Activated T-cell treated with anti-CD3 and anti-CD28 coated beads, Interleukin-2, amount 50 U/mL, for 1 hour (primary cell): ENCODE measurements around the gene EPB41L4B.

Experiments used
- DNase-seq: peaks from one replicate; pipeline ENCODE4 v3.0.0-alpha.2; 2020

EPB41L4B gene

DNA sequence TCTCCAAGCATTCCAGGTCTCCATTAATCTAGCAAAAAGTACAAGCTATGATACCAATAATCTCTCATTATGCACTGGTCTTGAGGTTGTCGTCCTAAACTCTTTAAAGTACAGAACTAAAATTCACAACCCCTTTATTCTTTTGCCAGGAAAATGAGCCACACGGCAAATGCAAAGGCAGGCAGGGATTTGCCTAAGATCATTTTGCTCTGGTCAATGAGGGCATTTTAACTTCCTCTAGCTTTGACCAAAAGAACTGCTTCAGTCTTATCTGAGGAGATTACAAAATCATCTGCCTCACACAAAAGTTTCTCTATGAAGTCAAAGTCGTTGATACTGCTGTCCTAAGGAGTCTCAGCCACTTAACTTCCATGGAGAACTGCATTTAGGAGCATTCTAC, 51.8 kb downstream of the EPB41L4B start:
- DNase-seq = no peak

DNA sequence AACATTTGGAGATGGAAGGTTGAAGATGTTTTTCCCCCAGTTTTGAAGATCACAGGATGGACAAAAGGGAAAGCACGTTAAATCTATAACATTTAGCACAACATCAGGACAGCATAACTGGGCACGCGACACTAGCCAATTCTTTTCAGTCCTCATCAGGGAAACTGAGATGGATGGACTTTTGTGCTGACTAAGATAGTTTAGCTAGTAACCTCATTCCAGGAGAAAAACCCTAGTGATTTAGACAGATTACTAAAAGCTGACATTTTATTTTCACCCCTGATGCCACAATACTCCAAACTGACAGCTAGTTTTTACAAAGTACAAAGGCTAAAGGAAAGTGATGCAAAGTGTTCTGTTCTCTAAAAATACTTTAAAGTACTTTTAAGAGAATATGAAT, 53.3 kb downstream of the EPB41L4B start:
- no peak for DNase-seq

GRCh38 chr9:109264877-109265587, 55.8 kb downstream of the EPB41L4B start:
- no peak for DNase-seq

GRCh38 chr9:109263358-109263757, 57.5 kb downstream of the EPB41L4B start:
- DNase-seq = no peak

- no peak for DNase-seq
Measured at GRCh38 chr9:109258481-109259302, 62.2 kb downstream of the EPB41L4B start.

- DNase-seq = no peak
Measured at GRCh38 chr9:109256336-109256735, 64.5 kb downstream of the EPB41L4B start.

GRCh38 chr9:109255394-109255793, 65.5 kb downstream of the EPB41L4B start:
- no peak for DNase-seq

DNA sequence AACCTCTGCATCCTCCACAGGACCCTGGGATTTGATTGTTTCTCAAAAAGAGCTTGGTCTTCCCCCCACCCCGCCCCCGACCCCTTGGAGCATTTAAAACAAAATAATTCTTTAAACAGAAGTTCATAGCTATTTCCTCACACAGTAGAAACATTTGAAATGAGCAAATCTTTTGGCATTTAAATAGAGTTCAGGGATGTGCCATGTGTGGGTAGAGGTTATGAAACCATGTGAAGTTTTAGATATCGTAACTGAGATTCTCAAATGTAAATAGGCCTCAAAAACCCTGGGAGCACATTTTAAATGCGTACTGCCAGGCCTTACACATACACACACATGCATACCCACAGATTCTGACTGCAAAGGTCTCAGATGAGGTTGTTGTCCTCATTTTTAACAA, 66.5 kb downstream of the EPB41L4B start:
- DNase-seq = no peak

GRCh38 chr9:109253637-109254284, 67.1 kb downstream of the EPB41L4B start:
- DNase-seq = no peak

DNA sequence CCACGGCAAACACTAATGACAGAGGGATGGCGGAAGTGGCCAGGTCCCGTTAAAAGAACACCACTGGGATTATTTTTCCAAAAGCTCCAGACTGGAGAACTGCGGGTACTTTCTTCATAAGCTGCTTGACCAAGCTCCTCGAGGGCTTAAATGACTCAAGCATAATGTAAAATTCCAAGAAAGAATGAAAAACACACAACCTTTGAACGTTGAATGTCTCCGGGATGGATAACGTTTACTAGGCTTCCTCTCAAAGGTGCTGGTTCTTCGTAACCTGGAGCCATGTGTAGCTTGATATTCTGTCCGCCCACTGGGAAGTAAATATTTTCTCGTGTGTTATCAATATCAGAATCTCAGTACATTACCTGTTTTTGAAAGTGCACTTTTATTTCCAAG, 67.6 kb downstream of the EPB41L4B start:
- DNase-seq = no peak

DNA sequence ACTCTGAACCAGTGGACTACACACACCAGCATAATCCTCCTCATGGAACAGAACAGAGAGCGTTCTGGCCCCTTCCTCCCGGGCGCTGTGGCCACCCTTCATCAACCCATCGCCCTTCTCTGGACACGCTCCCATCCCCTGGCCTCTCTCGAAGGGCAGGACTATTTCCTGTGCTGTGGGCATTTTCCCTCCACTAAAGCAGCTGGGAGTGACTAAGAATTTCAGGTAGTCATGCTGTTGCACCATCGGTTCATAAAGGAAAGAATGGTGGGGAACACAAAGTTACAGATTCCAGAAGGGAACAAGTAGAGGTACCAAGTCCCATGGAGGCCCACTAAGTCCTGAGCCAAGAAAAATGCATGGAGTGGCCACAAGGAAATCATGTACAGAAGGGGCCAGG, 68.6 kb downstream of the EPB41L4B start:
- no peak for DNase-seq

GRCh38 chr9:109251776-109252106, 69.1 kb downstream of the EPB41L4B start:
- no peak for DNase-seq

- DNase-seq = no peak
Measured at GRCh38 chr9:109251080-109251775, 69.6 kb downstream of the EPB41L4B start.

DNA sequence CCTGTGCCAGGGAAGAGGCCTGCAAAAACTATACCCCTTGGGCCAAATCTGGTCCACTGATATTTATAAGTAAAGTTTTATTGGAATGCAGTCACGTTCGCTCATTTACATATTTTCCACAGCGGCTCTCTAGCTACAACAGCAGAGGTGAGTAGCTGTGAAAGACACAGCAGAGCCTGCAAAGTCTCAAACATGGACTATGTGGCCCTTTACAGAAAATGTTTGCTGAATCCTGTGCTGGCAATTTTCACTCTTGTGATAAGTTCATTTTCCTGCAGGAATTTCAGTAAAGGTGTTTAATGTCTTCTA, 70.1 kb downstream of the EPB41L4B start:
- no peak for DNase-seq

GRCh38 chr9:109250311-109250741, 70.5 kb downstream of the EPB41L4B start:
- no peak for DNase-seq

DNA sequence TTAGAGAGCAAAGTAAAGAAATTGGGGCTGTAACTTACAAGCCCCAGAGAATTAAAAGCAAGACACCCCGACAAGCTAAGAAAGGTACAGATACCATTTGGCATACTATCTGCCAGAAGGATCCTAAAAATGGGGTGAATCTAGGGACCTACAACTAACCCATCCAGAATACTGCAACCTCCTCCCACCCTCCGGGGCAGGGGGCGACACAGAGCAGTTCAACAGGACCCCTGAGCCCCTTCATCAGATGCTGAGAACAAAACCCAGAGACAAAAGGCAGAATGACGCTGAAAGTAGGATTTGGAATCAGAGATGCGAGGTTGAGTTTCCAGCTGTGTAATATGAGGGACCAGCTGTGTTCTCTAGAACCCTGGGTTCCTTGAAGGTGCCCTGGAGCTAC, 71.2 kb downstream of the EPB41L4B start:
- DNase-seq = no peak

GRCh38 chr9:109248133-109248581, 72.7 kb downstream of the EPB41L4B start:
- no peak for DNase-seq

DNA sequence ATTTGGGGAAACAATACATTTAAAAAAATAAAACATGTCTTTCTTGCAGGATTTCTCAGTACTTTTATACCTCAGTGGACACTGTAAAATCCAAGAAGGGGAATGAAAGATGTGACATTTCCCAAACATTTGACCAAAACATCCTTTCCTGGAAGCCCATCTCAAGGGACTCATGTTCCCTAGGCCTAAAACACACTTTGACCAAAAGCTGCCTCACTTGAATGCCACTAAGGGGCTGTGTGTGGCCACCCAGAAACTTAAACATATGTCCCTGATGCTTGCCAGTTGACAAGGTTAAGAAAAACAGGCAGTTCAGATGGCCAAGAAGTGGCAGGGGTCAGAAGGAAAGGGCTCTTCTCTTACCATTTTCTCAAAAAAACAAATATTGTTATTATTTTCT, 73.6 kb downstream of the EPB41L4B start:
- DNase-seq = no peak

DNA sequence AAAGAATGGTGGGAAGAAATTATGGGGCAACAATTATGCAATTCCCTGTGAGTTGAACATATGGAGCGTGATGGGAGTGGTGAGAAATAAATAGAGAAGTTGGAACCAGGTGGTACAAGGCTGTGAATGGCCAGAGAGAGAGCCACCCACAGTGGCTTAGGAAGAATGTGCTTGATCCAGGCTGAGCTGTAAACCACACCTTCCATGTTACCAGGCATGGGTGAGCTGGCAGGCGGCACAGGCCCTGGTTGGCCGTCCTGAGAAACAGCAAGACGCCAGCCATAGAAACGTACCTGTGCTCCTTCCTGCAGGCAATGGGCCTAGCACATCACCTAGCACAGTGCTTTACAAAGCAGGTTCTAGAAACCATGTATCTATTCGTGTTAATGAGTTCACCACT, 74.3 kb downstream of the EPB41L4B start:
- no peak for DNase-seq

DNA sequence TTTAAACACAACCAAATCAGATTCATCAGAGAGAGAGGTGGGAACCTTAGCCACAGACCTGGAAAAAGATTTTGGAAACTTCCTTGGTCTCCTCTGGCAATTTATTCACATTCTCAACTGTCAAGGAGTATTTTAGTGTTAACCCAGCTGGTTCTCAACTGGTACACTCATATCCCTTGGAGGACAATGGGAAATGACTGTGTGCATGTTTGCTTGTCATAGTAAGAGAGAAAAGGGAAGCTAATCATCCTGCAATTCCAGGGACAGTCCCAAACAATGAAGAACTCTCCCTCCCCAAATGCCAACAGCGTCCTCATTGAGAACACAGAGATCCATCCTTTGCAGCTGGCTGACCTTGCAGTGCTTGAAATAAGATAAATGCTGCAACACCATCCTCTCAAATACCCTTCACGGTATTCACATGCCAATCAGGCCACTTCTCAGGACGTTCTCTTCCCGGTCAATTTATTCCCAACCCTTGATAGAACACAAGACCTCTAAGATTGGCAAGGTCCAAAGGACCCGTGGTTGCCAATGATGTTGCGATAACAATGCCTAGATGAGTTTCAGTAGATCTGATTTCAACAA, 75.5 kb downstream of the EPB41L4B start:
- DNase-seq = no peak

GRCh38 chr9:109244179-109245132, 76.4 kb downstream of the EPB41L4B start:
- peak; percentile 68 for DNase-seq

DNA sequence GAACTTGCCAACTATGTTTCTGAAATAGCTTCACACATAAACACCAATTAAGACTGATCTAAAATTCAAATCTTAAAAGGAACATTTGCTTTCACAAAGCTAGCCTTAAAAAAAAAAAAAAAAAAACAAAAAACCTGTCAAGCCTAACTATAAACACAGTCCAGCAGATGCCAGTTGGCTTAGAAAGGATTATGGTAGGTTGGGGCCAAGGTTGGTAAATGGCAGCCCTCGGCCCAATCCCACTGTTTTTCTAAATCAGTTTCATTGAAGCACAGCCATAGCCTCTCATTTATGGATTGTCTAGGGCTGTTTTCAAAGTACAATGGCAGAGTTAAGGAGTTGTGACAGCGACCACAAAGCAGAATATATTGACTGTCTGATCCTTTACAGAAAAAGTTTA, 78.1 kb downstream of the EPB41L4B start:
- no peak for DNase-seq
